PC-3 (cell line): Measurements from ENCODE around the gene CYTH3. TPM values are rescaled to one million over a fixed set of nuclear protein-coding genes. Genes with fewer than 3 reads are reported as not detected.

Source experiments
- ATAC-seq: fragments of 200-7000 bp; cut with Tn5 transposase; 2 replicates; pipeline ENCODE4 v1.9.1; 2020; ENCODE audit warnings: mild to moderate bottlenecking, moderate library complexity
- BruUV-seq: library from RNA; stranded (reverse); fragments of 400-500 nt; replicated peaks from 2 replicates; lab custom pipeline; 2021; lab: Mats Ljungman, UMichigan
- CTCF ChIA-PET: fragments of 300-600 bp; sonication (Branson Sonifier 250); formaldehyde crosslinking; loops from one replicate; lab custom pipeline; 2022; ENCODE audit warnings: antibody characterized with exemption; lab: Charles Lee
- POLR2A ChIA-PET: fragments of 300-600 bp; sonication (Branson Sonifier 250); formaldehyde crosslinking; loops from one replicate; lab custom pipeline; 2022; ENCODE audit warnings: antibody characterized with exemption; ENCODE audit not compliant: unreplicated experiment; lab: Charles Lee
- DNase-seq: peaks from one replicate; pipeline ENCODE4 v3.0.0-alpha.2; 2015
- H2AFZ ChIP-seq: fragments of 300-600 bp; sonication (generic); 2 replicates; pipeline ENCODE4 v1.6.0; 2016; ENCODE audit warnings: antibody characterized with exemption, low read length
- H3F3A ChIP-seq: fragments of 300-600 bp; sonication (generic); one replicate; pipeline ENCODE4 v1.6.0; 2017; ENCODE audit warnings: antibody characterized with exemption, low read length, control low read depth, mild to moderate bottlenecking; ENCODE audit not compliant: unreplicated experiment
- H3K27ac ChIP-seq: fragments of 300-600 bp; sonication (generic); 2 replicates; pipeline ENCODE4 v1.5.1; 2016; ENCODE audit warnings: mild to moderate bottlenecking, low read length
- H3K27me3 ChIP-seq: fragments of 300-600 bp; sonication (generic); 2 replicates; pipeline ENCODE4 v1.6.1; 2016; ENCODE audit warnings: low read length, mixed read lengths
- H3K36me3 ChIP-seq: fragments of 300-600 bp; sonication (generic); 2 replicates; pipeline ENCODE4 v1.6.1; 2016; ENCODE audit warnings: low read depth, mixed run types, low read length, mixed read lengths
- H3K4me1 ChIP-seq: fragments of 300-600 bp; sonication (generic); 2 replicates; pipeline ENCODE4 v1.5.1; 2016; ENCODE audit warnings: low read length; ENCODE audit not compliant: insufficient read depth
- H3K4me2 ChIP-seq: fragments of 300-600 bp; sonication (generic); 2 replicates; pipeline ENCODE4 v1.6.0; 2016; ENCODE audit warnings: low read length
- H3K4me3 ChIP-seq: fragments of 300-600 bp; sonication (generic); 2 replicates; pipeline ENCODE4 v1.5.1; 2016; ENCODE audit warnings: mild to moderate bottlenecking, low read length, mixed read lengths
- H3K79me2 ChIP-seq: fragments of 300-600 bp; sonication (generic); 2 replicates; pipeline ENCODE4 v1.6.1; 2017; ENCODE audit warnings: low read length, mixed read lengths
- H3K9ac ChIP-seq: fragments of 300-600 bp; sonication (generic); 2 replicates; pipeline ENCODE4 v1.6.0; 2016; ENCODE audit warnings: mild to moderate bottlenecking, low read length
- H3K9me2 ChIP-seq: fragments of 300-600 bp; sonication (generic); replicated peaks from 2 replicates; pipeline ENCODE4 v1.6.1; 2016; ENCODE audit warnings: mixed run types, low read length, mixed read lengths
- H3K9me3 ChIP-seq: fragments of 300-600 bp; sonication (generic); 2 replicates; pipeline ENCODE4 v1.6.1; 2016; ENCODE audit warnings: low read length, mixed read lengths
- H4K20me1 ChIP-seq: fragments of 300-600 bp; sonication (generic); 2 replicates; pipeline ENCODE4 v1.6.1; 2016; ENCODE audit warnings: low read length, mixed read lengths
- EZH2 ChIP-seq: fragments of 300-600 bp; sonication (generic); IDR thresholded peaks from one replicate; pipeline ENCODE4 v1.6.1; 2017; ENCODE audit warnings: antibody characterized with exemption, mild to moderate bottlenecking, low read length; ENCODE audit not compliant: unreplicated experiment
- EZH2phosphoT487 ChIP-seq: fragments of 300-600 bp; sonication (generic); IDR thresholded peaks from 2 replicates; pipeline ENCODE4 v1.6.1; 2018; ENCODE audit warnings: mild to moderate bottlenecking, antibody characterized with exemption, low read length, borderline replicate concordance
- intact Hi-C: fragments of 100-400 bp; cut with micrococcal nuclease; formaldehyde crosslinking; loops from 2 replicates; pipeline ENCODE4 v1.9.0; 2023
- total RNA-seq: library from RNA; depleted of rRNA; stranded (reverse); fragments of >200 nt; gene quantifications from 2 replicates; pipeline ENCODE4 v1.2.3, GENCODE V29; 2014
- TF ChIP-seq, protein P1 (sequence below): fragments of 300-600 bp; sonication (generic); conservative IDR thresholded peaks from 2 replicates; pipeline ENCODE4 v1.5.1; 2017; ENCODE audit warnings: antibody characterized with exemption, low read depth, mild to moderate bottlenecking, low read length

The CYTH3 gene
- total RNA-seq, 1 experiment from 2014 or later: 23.1 TPM

- DNase-seq: no peak
Observed at GRCh38 chr7:6256677-6257535, 15.5 kb downstream of the CYTH3 start.

GRCh38 chr7:6256109-6256483 is 16.3 kb downstream of the CYTH3 start:
- Histone ChIP-seq H3K27me3 (no peaks in the 10 kb centered on the region), H3K9ac (no peak overlapping the region), H3F3A (no peaks in the 10 kb centered on the region), H4K20me1 (peaks cover 9% of the 10 kb centered on the region; the same call in 1 of the 2 replicates), H3K9me3 (no peaks in the 10 kb centered on the region), H3K79me2 (peaks cover 92% of the 10 kb centered on the region), H3K27ac (no peak overlapping the region), H3K4me1 (peaks cover 13% of the 10 kb centered on the region), H3K9me2 (no peaks in the 10 kb centered on the region), H2AFZ (no peak overlapping the region), H3K36me3 (no peaks in the 10 kb centered on the region), H3K4me2 (no peak overlapping the region), H3K4me3 (no peak overlapping the region)
- intact Hi-C loops: no loop called here
- DNase-seq (no peak), ATAC-seq (no peak)
- ChIA-PET CTCF (no interaction called here), POLR2A (no interaction called here)
- no TSS peak for BruUV-seq
- no peak for TF ChIP-seq EZH2
- TF ChIP-seq EZH2phosphoT487: no peak

More at GRCh38 chr7:6256677-6257535, 15.5 kb downstream of the CYTH3 start:
- no TSS peak for BruUV-seq
- no peak for ATAC-seq
- H3K4me3 ChIP-seq: no peak overlapping the region
- POLR2A ChIA-PET: no interaction called here
- no peaks in the 10 kb centered on the region for H3K9me2 ChIP-seq
- H3K36me3 ChIP-seq: no peaks in the 10 kb centered on the region
- H3K79me2 ChIP-seq: peaks cover 92% of the 10 kb centered on the region
- TF ChIP-seq, protein P1, sequence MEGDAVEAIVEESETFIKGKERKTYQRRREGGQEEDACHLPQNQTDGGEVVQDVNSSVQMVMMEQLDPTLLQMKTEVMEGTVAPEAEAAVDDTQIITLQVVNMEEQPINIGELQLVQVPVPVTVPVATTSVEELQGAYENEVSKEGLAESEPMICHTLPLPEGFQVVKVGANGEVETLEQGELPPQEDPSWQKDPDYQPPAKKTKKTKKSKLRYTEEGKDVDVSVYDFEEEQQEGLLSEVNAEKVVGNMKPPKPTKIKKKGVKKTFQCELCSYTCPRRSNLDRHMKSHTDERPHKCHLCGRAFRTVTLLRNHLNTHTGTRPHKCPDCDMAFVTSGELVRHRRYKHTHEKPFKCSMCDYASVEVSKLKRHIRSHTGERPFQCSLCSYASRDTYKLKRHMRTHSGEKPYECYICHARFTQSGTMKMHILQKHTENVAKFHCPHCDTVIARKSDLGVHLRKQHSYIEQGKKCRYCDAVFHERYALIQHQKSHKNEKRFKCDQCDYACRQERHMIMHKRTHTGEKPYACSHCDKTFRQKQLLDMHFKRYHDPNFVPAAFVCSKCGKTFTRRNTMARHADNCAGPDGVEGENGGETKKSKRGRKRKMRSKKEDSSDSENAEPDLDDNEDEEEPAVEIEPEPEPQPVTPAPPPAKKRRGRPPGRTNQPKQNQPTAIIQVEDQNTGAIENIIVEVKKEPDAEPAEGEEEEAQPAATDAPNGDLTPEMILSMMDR: no peak
- no peak for TF ChIP-seq EZH2phosphoT487
- no peak for TF ChIP-seq EZH2
- H3F3A ChIP-seq: no peaks in the 10 kb centered on the region
- no peak overlapping the region for H2AFZ ChIP-seq
- intact Hi-C loops: no loop called here
- 0 out of 2 replicates have a peak overlapping the region, but pooled peaks have one; percentile 3 for H3K9ac ChIP-seq
- CTCF ChIA-PET: no interaction called here
- H3K4me1 ChIP-seq: peaks cover 13% of the 10 kb centered on the region
- H3K27me3 ChIP-seq: no peaks in the 10 kb centered on the region
- no peak overlapping the region for H3K4me2 ChIP-seq
- peaks cover 9% of the 10 kb centered on the region; the same call in 1 of the 2 replicates for H4K20me1 ChIP-seq
- H3K9me3 ChIP-seq: no peaks in the 10 kb centered on the region
- H3K27ac ChIP-seq: peak overlapping the region; percentile 41

GRCh38 chr7:6254866-6255265 is 17.6 kb downstream of the CYTH3 start:
- Histone ChIP-seq H3K9me2 (no peaks in the 10 kb centered on the region), H3K27ac (no peak overlapping the region), H3K36me3 (no peaks in the 10 kb centered on the region), H3K4me1 (peaks cover 13% of the 10 kb centered on the region), H3F3A (no peaks in the 10 kb centered on the region), H3K9me3 (no peaks in the 10 kb centered on the region), H3K9ac (no peak overlapping the region), H2AFZ (no peak overlapping the region), H4K20me1 (peaks cover 9% of the 10 kb centered on the region; the same call in 1 of the 2 replicates), H3K79me2 (peaks cover 91% of the 10 kb centered on the region), H3K4me2 (no peak overlapping the region), H3K27me3 (no peaks in the 10 kb centered on the region), H3K4me3 (no peak overlapping the region)
- ATAC-seq (no peak), DNase-seq (no peak)
- CTCF ChIA-PET: no interaction called here
- POLR2A ChIA-PET: no interaction called here
- BruUV-seq: no TSS peak
- intact Hi-C loops: no loop called here
- TF ChIP-seq EZH2phosphoT487: no peak
- TF ChIP-seq EZH2: no peak
- TF ChIP-seq, protein P1: no peak
